ENCODE measurements around the gene C1orf159.

DNA sequence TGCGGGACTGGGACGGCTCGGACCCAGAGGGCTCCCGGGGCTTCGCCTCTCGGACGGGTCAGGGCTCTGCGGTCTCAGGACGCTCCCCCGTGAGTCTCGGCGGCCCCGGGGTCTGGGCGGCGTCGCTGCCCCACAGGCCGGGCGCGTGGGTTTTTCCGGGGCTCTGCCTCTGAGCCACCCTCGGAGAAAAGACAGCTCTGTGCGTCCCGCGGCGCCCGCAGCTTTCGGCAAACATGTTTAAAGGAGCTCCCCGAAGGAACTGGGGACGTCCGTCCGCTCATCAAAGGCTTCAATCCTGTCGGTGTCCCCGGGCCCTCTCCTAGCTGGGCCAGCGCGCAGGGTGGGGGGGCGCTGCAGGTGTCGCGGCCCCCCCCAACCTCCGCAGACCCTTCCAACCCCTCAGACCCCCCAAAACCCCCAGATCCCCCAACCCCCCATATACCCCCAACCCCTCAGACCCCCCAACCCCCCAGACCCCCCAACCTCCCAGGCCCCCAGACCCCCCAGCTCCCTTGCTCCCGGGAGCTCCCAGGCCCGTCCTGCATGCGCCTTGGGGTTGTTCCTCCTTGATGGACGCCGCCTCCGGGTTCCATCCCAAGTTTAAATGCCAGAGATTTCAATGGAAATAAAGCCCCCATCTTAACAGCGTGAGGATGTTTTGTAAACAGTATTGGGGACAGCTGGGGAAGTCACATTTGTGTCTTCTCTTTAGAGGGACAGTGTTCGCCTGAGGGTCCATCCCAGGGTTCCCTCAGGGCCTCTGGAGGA lies 996 bp upstream of the C1orf159 start:
- no peak for TF ChIP-seq EZH2phosphoT487 (IDR thresholded peaks at IDR 0.05; ENCODE audit: insufficient read depth, low read depth)
- TF ChIP-seq EZH2 (IDR thresholded peaks at IDR 0.05; ENCODE audit: insufficient read depth, poor library complexity, severe bottlenecking) = no peak
